OCI-LY1 (cell line): ENCODE data around the gene SLC38A8.

ENCODE experiments used
- H2AFZ ChIP-seq: fragments of 200-600 bp; sonication (generic), shearing (Covaris generic); 2 replicates; pipeline ENCODE4 v1.6.0; 2014; ENCODE audit warnings: antibody characterized with exemption, mild to moderate bottlenecking, low read length
- H3F3A ChIP-seq: fragments of 200-600 bp; sonication (generic), shearing (Covaris generic); 2 replicates; pipeline ENCODE4 v1.6.0; 2014; ENCODE audit warnings: mild to moderate bottlenecking, antibody characterized with exemption, low read length, moderate library complexity; ENCODE audit not compliant: insufficient read depth
- H3K27ac ChIP-seq: fragments of 200-600 bp; sonication (generic); 2 replicates; pipeline ENCODE4 v1.5.1; 2014; ENCODE audit warnings: low read length, mixed run types, mild to moderate bottlenecking, low read depth; ENCODE audit not compliant: poor library complexity, severe bottlenecking
- H3K27me3 ChIP-seq: fragments of 200-600 bp; sonication (generic); 2 replicates; pipeline ENCODE4 v1.6.0; 2014; ENCODE audit warnings: antibody characterized with exemption, mild to moderate bottlenecking, low read length, moderate library complexity; ENCODE audit not compliant: insufficient read depth
- H3K36me3 ChIP-seq: fragments of 200-600 bp; sonication (generic); 2 replicates; pipeline ENCODE4 v1.6.1; 2014; ENCODE audit warnings: mild to moderate bottlenecking, antibody characterized with exemption, low read length, moderate library complexity, mixed read lengths; ENCODE audit not compliant: insufficient read depth
- H3K4me1 ChIP-seq: fragments of 200-600 bp; sonication (generic); 2 replicates; pipeline ENCODE4 v1.5.1; 2014; ENCODE audit warnings: mild to moderate bottlenecking, low read length, moderate library complexity; ENCODE audit not compliant: insufficient read depth, severe bottlenecking
- H3K4me2 ChIP-seq: fragments of 200-600 bp; sonication (generic), shearing (Covaris generic); 2 replicates; pipeline ENCODE4 v1.6.1; 2014; ENCODE audit warnings: low read length
- H3K4me3 ChIP-seq: fragments of 200-600 bp; sonication (generic); 2 replicates; pipeline ENCODE4 v1.5.1; 2014; ENCODE audit warnings: low read length, low read depth, mild to moderate bottlenecking, mixed read lengths; ENCODE audit not compliant: poor library complexity, severe bottlenecking
- H3K79me2 ChIP-seq: fragments of 200-600 bp; shearing (Covaris generic); 2 replicates; pipeline ENCODE4 v1.6.1; 2016; ENCODE audit warnings: mixed run types, low read length, mixed read lengths; ENCODE audit not compliant: insufficient read depth
- H3K9ac ChIP-seq: fragments of 200-600 bp; sonication (generic), shearing (Covaris generic); 2 replicates; pipeline ENCODE4 v1.6.1; 2014; ENCODE audit warnings: mild to moderate bottlenecking, low read length, mixed read lengths
- H3K9me2 ChIP-seq: fragments of 200-600 bp; sonication (generic), shearing (Covaris generic); 2 replicates; pipeline ENCODE4 v1.6.1; 2014; ENCODE audit warnings: low read depth, mild to moderate bottlenecking, low read length, mixed read lengths
- H3K9me3 ChIP-seq: fragments of 200-600 bp; shearing (Covaris generic); 2 replicates; pipeline ENCODE4 v1.6.1; 2014; ENCODE audit warnings: low read length, mixed read lengths
- H4K20me1 ChIP-seq: fragments of 200-600 bp; sonication (generic), shearing (Covaris generic); 2 replicates; pipeline ENCODE4 v1.6.0; 2016; ENCODE audit warnings: mild to moderate bottlenecking, low read length; ENCODE audit not compliant: insufficient read depth
- CTCF ChIP-seq: fragments of 200-600 bp; sonication (generic), shearing (Covaris generic); IDR thresholded peaks from 2 replicates; pipeline ENCODE4 v1.5.1; 2017; ENCODE audit warnings: mild to moderate bottlenecking, antibody characterized with exemption, low read length, moderate library complexity, mixed read lengths
- EZH2 ChIP-seq: fragments of 200-600 bp; sonication (generic), shearing (Covaris generic); IDR thresholded peaks from 2 replicates; pipeline ENCODE4 v1.8.0; 2017; ENCODE audit warnings: borderline replicate concordance, mixed run types, mild to moderate bottlenecking, antibody characterized with exemption, low read length, moderate library complexity, mixed read lengths

The SLC38A8 gene

GRCh38 chr16:84065536-84066132, 23.0 kb upstream of the SLC38A8 start:
- Histone ChIP-seq H3K79me2 (no peaks in the 10 kb centered on the region), H3K27ac (no peak overlapping the region), H3K4me2 (no peak overlapping the region), H3K27me3 (no peaks in the 10 kb centered on the region), H3K9me3 (no peaks in the 10 kb centered on the region), H2AFZ (no peak overlapping the region), H4K20me1 (no peaks in the 10 kb centered on the region), H3F3A (no peaks in the 10 kb centered on the region; the same call in 1 of the 2 replicates), H3K9ac (no peak overlapping the region), H3K4me3 (no peak overlapping the region), H3K36me3 (peaks cover 94% of the 10 kb centered on the region), H3K9me2 (no peaks in the 10 kb centered on the region), H3K4me1 (no peaks in the 10 kb centered on the region)
- no peak for TF ChIP-seq EZH2
- peak; percentile 64 for TF ChIP-seq CTCF

DNA sequence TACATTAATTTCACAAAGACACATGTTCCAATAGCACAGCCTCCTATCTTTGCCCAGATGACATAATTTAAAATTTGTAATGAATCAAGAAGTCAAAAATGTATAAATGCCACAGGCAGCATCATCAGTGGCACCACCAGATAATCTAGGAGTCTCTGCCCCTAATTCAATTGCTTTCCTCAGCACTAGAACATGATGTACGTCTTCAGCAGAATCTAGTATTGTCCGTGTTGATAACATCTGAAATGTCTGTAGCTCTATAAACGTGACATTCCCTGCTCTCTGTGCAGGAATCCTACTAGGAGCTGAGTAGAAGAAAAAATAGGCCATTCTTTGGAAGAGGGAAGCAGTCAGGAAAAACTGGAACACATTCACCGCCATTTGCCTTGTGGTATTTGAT, 21.4 kb upstream of the SLC38A8 start:
- Histone ChIP-seq H3K27ac (no peak overlapping the region), H3K4me2 (no peak overlapping the region), H3K9ac (no peak overlapping the region), H3K27me3 (no peaks in the 10 kb centered on the region), H3K79me2 (no peaks in the 10 kb centered on the region), H3F3A (no peaks in the 10 kb centered on the region; the same call in 1 of the 2 replicates), H3K36me3 (peaks cover 94% of the 10 kb centered on the region), H3K9me3 (no peaks in the 10 kb centered on the region), H3K9me2 (no peaks in the 10 kb centered on the region), H3K4me3 (no peak overlapping the region), H3K4me1 (no peaks in the 10 kb centered on the region), H2AFZ (no peak overlapping the region), H4K20me1 (no peaks in the 10 kb centered on the region)
- TF ChIP-seq EZH2: no peak
- TF ChIP-seq CTCF: no peak

- Histone ChIP-seq H3F3A (no peaks in the 10 kb centered on the region; the same call in 1 of the 2 replicates), H3K79me2 (no peaks in the 10 kb centered on the region), H3K27me3 (no peaks in the 10 kb centered on the region), H2AFZ (no peak overlapping the region), H3K9me2 (no peaks in the 10 kb centered on the region), H3K9me3 (no peaks in the 10 kb centered on the region), H3K4me2 (no peak overlapping the region), H3K27ac (no peak overlapping the region), H3K4me3 (no peak overlapping the region), H3K4me1 (no peaks in the 10 kb centered on the region), H3K36me3 (peaks cover 94% of the 10 kb centered on the region), H3K9ac (no peak overlapping the region), H4K20me1 (no peaks in the 10 kb centered on the region)
- TF ChIP-seq EZH2: no peak
- peak; percentile 84 for TF ChIP-seq CTCF
These were observed 20.4 kb upstream of the SLC38A8 start for GRCh38 chr16:84062734-84063640.
